GM19455 (cell line): ENCODE measurements around the gene PLD6.
"Not testable (repeated sequence)": the region's sequence is repeated elsewhere in the genome, so short reads cannot be mapped to it uniquely, and the experiment has no call there.

Experiments used
- ATAC-seq: cut with Tn5 transposase; IDR thresholded peaks from one replicate; pipeline ENCODE4 v1.9.1; 2021; ENCODE audit not compliant: unreplicated experiment

PLD6 gene

DNA sequence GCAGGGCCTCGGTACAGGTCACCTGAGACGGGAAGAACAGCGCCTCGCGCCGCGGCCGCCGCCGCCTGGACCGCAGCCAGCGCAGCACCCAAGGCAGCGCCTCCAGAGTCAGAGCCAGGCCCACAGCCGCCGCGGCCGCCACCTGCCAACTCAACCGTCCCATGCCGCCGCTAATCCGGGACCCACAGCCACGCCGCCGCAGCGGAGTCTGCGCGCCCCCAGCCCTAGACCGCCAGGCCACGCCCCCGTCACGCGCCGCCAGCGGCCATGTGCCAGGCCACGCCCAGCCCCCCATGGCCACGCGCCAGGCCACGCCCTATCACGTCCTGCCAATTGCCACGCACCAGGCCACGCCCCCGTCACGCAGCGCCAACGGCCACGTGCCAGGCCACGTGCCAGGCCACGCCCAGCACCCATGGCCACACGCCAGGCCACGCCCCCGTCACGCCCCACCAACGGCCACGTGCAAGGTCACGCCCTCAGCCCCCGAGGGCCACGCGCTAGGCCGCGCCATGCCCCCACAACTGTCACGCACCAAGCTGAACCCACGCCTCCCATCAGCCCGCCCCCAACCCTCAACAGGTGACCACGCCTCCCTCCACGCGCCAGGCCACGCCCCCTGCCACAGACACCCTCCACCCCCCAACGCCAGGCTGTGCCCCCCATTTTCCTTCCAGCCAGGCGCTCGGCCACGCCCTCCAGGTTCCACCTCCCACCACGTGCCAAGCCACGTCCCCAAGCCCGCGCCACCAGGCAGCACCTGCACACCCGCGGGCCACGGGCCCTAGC is at the start of gene PLD6:
Gene PLD6 (minus strand): TSS at position 210 of the 789 bp plus-strand sequence. CDS start 47 bp downstream, at position 163.
- ATAC-seq: peak; percentile 48

- ATAC-seq: not testable (repeated sequence)
These were observed 49.6 kb upstream of the PLD6 start for GRCh38 chr17:17255689-17256088.

DNA sequence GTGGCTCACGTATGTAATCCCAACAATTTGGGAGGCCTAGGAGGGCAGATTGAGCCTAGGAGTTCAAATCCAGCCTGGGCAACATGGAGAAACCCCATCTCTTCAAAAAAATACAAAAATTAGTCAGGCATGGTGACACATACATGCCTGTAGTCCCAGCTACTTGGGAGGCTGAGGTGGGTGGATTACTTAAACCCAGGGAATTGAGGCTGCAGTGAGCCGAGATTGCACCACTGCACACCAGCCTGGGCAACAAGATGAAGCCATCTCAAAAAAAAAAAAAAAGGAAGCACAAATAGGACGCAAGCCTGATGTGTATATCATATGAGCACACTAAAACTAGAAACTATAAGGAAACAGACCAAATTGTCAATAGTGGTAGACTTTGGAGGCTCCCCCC is 47.9 kb upstream of the PLD6 start:
- no peak for ATAC-seq

DNA sequence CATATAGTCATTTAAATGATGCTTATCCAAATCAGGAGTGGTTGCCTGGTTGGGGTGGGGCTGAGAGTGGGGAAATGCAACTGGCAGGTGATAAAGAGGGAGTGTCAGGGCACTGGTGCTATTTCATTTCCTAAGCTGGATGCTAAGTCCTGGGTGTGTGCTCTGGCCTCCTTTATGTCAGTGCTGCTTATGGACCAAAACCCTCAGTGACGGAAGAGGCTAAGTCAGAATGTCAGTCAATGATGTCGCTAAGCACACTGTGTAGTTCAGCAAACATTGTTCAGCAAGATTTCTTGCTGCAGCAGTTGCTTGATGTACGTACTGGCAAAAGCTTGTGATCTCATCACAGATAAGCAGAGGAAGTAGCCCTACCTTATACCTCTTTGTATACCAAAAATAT is 47.3 kb upstream of the PLD6 start:
- no peak for ATAC-seq

DNA sequence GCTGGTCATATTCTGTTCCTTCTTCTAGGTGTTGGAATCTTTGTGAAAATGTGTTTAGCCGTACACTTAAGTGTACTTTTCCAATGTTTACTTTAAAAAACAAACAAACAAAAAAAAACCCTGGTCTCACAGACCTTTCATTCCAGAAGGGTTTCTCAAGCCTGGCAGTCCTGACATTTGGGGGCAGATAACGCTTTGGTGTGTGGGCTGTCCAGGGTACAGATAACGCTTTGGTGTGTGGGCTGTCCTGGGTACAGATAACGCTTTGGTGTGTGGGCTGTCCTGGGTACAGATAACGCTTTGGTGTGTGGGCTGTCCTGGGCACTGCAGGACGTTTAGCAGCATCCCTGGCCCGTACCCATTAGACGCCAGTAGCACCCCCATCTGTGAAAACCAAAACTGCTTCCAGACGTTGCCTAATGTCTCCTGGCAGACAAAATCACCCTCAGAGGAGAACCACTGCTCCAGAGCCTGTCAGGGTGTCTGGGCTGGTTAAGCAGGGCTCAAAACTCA is 46.1 kb upstream of the PLD6 start:
- no peak for ATAC-seq

- ATAC-seq: no peak
These were observed 40.7 kb upstream of the PLD6 start for GRCh38 chr17:17246879-17247278.

DNA sequence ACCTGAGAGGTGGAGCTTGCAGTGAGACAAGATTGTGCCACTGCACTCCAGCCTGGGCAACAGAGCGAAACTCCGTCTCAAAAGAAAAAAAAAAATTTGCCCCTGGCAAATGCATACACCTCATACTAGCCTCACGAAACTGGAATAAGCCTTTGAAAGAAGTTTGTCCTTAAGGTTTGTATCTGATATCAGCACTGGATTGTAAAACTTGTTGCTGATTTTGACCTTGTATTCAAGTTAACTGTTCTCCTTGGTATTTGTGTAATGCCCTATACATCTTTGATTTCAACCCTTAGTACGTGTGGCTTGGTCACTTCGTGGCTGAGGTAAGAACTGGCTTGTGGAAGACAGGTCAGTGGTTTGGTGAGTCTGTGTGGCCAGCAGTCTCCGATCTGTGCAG is 37.0 kb upstream of the PLD6 start:
- ATAC-seq: no peak

GRCh38 chr17:17242246-17242645 is 36.1 kb upstream of the PLD6 start:
- no peak for ATAC-seq

GRCh38 chr17:17241656-17242055 is 35.5 kb upstream of the PLD6 start:
- no peak for ATAC-seq

DNA sequence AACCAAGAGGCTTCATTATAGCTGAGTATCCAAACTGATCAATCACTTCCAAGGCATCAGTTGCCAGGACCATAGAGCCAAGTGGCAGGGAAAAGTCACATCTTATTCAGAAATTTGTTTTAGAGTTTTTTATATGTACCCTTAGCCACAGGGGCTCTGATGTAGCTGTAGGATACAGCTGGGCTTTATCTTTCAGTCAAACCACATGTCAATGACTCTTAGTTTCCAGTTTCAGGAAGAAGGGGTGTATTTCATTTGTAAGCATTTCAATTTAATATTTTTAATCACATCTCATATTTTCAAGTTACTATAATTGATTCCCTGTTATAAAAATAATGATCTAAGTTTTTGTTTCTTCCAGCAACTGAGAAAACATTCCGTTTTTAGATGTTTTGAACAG is 33.7 kb upstream of the PLD6 start:
- ATAC-seq: no peak

GRCh38 chr17:17237026-17237799 is 31.1 kb upstream of the PLD6 start, which contains the start of gene FLCN:
Gene FLCN, minus strand, starts transcription at chr17:17237168. Its CDS starts 9,031 bp downstream, at chr17:17228137.
- peak; percentile 78 for ATAC-seq

GRCh38 chr17:17236295-17237025 is 30.3 kb upstream of the PLD6 start:
- ATAC-seq: no peak

- ATAC-seq: no peak
These were observed 29.4 kb upstream of the PLD6 start for GRCh38 chr17:17235212-17236174.

DNA sequence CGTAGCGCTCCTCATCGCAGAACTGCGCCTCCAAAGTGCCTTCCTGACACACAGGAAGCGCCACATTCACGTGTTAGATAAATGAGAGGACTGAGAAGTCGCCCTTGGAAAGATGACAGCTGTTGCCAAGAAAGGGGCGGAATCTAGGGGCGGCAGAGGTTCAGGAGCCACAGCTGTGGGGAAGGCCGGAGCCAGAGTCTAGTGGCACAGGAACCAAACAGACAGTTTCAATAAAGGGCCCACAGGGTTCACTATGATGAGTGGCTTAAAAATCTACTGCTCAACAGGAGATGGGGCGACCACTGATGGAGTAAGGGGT is 26.1 kb upstream of the PLD6 start:
- no peak for ATAC-seq

DNA sequence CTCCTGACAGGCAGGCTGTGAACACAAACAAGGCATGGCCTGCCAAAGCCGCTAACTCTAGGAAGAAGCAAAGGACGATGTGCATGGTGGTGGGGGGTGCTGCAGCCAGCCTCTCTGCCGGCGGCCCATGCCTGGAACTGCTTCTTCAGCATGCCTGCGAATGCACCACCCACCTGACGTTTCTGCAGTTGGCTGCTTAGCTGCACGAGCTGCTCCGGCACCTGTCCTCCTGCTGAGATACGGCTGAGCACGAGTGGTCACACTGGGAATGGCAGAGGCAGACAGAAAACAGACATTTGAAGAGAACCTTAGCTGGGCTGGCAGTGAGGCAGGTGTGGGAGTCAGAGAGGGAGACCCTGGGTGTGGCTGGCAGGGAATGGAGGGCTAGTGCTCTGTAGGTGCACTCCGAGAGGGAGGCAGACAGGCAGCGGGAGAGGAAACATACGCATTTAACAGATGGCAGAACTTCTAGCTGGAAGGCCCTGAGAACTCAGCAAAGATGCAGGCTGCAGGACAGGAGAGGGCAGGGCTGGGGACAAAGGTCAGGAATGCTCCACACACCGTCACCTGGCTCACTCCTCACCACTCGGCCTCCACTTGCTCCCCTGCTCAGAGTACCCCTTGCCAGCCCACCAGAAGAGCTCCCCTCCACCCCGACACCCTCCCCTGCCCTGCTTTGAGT is 25.6 kb upstream of the PLD6 start:
- ATAC-seq: no peak

DNA sequence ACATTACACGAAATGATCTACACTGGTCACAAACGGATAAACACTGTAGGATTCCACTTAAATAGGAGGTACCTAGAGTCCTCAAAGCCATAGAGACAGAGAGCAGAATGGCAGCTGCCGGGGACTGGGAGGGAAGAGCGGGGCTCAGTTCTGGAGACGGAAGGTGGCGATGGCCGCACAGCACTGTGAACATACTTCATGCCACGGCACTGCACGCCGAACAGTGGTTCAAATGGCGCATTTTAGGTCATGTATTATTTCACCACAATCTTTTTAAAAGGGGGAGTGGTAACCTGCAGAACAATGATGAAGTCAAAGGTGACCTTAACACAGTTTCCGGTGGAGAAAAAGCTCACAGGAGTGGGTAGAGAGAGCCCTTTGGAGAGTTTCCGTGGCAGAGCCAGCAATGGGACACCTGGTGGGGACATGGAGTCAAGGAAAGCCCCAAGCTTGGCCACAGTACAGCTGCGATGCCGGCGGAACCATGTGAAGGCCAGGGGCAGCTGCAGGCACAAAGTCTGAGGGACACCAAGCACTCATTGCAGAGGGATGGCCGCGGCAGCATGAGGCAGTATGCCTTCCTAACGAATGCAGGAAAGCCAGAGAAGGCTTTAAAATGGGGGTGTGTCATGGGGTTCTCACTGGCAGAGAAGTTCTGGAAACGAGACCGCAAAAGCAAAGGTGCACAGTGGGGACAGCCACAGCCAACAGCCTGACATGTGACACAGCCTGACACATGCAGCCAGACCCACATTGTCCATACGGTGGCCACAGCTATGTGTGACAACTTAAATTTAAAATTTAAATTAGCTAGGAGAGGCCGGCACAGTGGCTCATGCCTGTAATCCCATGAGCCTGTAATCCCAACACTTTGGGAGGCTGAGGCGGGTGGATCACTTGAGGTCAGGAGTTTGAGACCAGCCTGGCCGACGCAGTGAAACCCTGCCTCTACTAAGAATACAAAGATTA is 23.6 kb upstream of the PLD6 start:
- no peak for ATAC-seq

- ATAC-seq: no peak
These were observed 22.6 kb upstream of the PLD6 start for GRCh38 chr17:17228521-17229279.
